Renal cortex interstitium (tissue), 11 donors: ENCODE data around the gene PEBP1. TPM values are rescaled to one million over a fixed set of nuclear protein-coding genes. Genes with fewer than 3 reads are reported as not detected.
"Not testable (repeated sequence)": the region's sequence is repeated elsewhere in the genome, so short reads cannot be mapped to it uniquely, and the experiment has no call there.

Source experiments
- DNase-seq, 11 donors: peaks; one replicate each; pipeline ENCODE4 v3.0.0-alpha.2; 2013; ENCODE audit warnings: low read depth in 9 of 11, low spot score in 4 of 11; ENCODE audit errors: extremely low read depth in 1 of 11
- polyA plus RNA-seq, 3 donors: library from polyadenylated mRNA; unstranded; fragments of 120-200 nt; gene quantifications; one replicate each; pipeline ENCODE4 v1.2.1, GENCODE V29; 2013; ENCODE audit not compliant: insufficient read length in 3 of 3

PEBP1 gene
- polyA plus RNA-seq, 3 donors, result 295 to 316 (median 310) TPM

DNA sequence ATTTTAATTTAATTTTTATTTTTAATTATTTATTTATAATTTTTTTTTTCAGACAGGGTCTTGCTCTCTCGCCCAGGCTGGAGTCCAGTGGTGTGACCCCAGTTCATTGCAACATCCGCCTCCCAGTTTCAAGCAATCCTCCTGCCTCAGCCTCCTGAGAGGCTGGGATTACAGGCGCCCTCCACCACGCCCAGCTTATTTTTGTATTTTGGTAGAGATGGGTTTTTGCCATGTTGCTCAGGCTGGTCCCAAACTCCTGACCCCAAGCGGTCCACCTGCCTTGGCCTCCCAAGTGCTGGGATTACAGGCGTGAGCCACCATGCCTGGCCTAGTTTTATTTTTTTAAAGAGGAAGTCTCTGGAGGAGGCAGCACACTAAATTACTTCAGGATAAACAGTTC lies 13.7 kb upstream of the PEBP1 start:
- DNase-seq, result no peak

DNA sequence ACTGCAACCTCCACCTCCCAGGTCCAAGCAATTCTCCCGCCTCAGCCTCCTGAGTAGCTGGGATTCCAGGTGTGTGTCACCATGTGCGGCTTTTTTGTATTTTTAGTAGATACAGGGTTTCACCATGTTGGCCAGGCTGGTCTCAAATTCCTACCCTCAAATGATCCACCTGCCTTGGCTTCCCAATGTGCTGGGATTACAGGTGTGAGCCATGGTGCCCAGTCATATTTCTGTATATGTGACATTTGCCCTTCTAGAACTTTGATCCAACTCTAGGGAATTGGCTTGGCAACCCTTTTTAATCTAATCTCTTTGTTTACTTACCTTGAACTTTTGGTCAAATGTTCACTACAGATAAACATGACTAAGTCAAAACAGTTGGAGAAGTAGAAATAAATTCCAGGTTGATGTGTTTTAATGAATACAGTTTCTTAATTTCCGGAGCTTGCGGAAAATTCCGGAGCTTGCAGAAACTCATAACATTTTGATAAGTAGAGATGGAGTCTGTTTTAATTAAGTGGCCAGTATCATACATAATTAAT lies 11.5 kb upstream of the PEBP1 start:
- DNase-seq, result no peak

DNA sequence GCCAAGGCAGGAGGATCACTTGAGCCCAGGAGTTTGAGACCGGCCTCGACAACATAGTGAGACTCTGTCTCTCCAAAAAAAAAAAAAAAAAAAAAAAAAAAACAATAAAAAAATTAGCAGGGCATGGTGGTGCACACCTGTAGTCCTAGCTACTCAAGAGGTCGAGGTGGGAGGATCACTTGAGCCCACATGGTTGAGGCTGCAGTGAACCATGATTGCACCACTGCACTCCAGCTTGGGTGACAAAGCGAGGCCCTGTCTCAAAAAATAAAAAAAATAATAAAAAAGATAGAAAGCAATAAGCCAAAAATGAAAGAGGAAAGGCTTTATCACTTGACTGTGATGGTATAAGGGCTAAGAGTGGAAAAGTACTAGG lies 10.2 kb upstream of the PEBP1 start:
- no peak for DNase-seq

DNA sequence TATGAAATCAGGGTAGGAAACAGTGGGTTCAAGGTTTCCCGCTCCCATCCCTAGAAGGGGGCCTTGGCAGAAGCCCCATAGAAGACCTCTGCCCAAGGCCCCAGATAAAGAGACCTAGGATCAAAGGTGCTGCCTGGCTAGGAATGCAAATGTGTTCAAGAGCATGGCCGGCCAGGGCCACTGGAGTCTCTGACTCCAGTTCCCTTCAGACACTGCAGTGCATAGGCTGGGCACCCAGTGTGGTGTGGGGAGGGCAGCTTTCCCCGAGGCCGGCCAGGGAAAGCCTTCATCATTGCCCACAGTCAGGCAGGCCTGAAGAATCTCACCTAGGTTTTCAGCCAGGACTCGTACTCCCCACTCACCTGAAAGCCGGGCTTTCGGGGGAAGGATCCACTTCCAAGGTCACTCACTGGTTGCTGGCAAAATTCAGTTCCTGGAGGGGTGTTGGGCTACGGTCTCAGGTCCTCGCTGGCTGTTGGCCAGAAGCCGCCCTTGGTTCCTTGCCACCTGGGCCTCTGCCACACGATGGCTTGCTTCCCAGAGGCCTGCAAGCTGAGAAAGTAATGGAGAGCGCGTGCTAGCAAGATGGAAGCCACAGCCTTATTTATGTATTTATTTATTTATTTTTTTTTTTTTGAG lies 9.7 kb upstream of the PEBP1 start:
- no peak for DNase-seq

DNA sequence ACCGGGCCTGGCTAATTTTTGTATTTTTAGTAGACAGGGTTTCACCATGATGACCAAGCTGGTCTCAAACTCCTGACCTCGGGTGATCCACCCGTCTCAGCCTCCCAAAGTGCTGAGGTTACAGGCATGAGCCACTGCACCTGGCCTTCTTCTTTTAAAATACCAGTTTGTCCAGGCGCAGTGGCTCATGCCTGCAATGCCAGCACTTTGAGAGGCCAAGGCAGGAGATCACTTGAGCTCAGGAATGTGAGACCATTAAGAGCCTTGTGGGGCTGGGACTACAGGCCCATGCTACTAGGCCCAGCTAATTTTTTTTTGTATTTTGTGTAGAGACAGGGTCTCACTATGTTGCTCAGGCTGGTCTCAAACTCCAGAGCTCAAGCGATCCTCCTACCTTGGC lies 8.1 kb upstream of the PEBP1 start:
- DNase-seq, result no peak

DNA sequence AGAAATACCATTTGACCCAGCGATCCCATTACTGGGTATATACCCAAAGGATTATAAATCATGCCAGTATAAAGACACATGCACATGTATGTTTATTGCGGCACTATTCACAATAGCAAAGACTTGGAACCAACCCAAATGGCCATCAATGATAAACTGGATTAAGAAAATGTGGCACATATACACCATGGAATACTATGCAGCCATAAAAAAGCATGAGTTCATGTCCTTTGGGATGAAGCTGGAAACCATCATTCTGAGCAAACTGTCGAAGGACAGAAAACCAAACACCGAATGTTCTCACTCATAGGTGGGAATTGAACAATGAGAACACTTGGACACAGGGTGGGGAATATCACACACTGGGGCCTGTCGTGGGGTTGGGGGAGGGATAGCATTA lies 6.5 kb upstream of the PEBP1 start:
- DNase-seq, result not testable (repeated sequence)

DNA sequence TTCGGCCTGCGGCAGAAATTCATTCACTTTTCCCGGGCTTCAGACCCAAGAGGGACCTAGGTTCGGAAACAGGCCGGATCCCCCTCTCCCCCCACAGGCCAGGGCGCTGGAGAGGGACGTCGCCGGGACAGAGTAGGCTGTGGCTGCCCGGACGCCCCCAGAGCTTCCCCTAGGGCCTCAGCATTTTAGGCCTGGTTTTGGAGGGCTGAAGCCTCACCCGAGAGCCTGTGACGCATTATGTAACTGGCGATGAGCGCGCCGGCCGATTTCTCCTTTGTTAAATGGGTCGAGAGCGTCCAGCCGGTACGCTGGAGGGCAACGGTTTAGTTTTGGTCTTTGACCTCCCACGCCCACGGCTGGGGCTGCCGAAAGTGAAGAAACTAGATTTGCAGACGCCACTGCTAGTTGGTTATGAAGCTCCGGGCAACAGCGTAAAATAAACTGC lies 657 bp downstream of the PEBP1 start:
- DNase-seq, result peak in 3 of 11 donors; percentile 12 to 28 (median 20)

DNA sequence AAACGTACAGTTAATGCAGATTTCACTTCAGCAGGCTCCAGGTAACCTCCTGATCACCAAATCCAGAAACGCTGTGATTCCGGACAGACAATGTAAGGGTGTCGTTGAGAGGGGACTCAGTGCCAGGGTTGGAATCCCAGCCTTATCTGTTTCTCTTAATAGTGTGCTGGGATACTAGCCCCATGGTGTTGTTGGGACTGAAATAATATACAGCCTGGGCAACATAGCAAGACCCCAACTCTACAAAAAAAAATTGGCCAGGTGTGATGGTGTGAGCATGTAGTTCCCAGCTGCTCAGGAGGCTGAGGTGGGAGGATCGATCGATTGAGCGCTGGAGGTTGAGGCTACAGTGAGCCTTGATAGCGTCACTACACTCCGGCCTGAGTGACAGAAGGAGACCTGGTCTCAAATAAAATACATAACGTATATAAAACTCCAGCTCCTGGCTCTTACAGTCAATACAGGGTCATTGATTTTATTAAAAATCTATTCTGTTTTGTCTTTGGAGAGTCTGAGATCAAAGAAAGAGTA lies 1.3 kb downstream of the PEBP1 start:
- no peak for DNase-seq

GRCh38 chr12:118140825-118141224 lies 4.9 kb downstream of the PEBP1 start:
- DNase-seq, result no peak

DNA sequence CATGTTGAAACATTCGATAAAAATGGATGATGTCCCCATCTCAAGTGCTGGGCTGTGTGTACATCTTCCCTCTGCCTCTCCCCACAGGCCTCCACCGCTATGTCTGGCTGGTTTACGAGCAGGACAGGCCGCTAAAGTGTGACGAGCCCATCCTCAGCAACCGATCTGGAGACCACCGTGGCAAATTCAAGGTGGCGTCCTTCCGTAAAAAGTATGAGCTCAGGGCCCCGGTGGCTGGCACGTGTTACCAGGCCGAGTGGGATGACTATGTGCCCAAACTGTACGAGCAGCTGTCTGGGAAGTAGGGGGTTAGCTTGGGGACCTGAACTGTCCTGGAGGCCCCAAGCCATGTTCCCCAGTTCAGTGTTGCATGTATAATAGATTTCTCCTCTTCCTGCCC lies 8.6 kb downstream of the PEBP1 start:
- DNase-seq, result no peak

DNA sequence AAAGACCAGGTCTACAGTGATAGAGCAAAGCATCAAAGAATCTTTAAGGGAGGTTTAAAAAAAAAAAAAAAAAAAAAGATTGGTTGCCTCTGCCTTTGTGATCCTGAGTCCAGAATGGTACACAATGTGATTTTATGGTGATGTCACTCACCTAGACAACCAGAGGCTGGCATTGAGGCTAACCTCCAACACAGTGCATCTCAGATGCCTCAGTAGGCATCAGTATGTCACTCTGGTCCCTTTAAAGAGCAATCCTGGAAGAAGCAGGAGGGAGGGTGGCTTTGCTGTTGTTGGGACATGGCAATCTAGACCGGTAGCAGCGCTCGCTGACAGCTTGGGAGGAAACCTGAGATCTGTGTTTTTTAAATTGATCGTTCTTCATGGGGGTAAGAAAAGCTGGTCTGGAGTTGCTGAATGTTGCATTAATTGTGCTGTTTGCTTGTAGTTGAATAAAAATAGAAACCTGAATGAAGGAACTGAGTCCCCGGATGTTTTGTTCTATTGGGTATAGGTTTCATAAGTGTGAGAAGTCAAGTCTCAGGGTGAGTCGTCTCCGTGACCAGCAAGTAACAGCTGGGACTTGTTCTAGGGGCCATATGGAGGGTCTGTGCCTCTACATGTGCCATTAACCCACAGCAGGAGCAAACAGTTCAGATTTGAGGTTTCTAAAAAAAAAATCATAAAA lies 9.3 kb downstream of the PEBP1 start:
- DNase-seq, result no peak

DNA sequence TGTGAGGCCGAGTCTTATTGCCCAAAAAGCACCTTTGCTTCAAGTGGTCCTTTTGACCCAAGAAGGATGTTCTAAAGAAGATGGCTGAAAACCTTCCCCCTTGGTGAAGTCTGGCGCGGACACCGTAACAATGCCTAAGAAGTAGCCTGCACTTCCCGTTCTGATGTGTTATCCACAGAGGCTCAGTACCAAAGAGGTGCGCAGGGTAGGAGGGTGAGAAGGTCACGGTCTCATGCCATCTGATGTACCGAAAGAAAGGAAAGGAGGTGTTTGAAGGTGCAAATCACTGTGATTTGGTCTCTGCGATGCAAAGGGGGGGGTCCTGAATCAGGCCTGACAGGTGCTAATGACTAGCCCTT lies 9.9 kb downstream of the PEBP1 start:
- DNase-seq, result no peak

GRCh38 chr12:118148287-118148686 lies 12.4 kb downstream of the PEBP1 start:
- no peak for DNase-seq

GRCh38 chr12:118150625-118151024 lies 14.7 kb downstream of the PEBP1 start:
- no peak for DNase-seq

DNA sequence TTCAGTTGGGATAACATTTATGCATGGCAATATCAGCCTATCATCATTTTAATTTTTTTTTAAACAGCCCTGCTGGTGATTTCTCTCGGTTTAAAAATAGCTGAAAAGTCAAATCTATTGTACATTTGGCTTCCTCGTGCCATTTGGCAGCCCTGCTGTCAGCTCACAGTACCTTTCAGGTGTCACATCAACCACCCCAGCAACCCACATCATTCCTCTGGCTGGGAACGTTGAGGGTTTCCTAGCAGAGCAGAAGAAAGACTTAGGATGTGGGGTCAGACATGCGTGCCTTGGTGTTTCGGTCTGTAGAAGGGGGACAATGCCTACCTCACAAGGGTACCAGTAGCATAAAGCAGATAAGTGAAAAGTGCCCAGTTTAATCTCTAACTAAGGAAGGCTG lies 15.8 kb downstream of the PEBP1 start:
- no peak for DNase-seq

- no peak for DNase-seq
These were observed 24.6 kb downstream of the PEBP1 start for GRCh38 chr12:118160536-118160935.

DNA sequence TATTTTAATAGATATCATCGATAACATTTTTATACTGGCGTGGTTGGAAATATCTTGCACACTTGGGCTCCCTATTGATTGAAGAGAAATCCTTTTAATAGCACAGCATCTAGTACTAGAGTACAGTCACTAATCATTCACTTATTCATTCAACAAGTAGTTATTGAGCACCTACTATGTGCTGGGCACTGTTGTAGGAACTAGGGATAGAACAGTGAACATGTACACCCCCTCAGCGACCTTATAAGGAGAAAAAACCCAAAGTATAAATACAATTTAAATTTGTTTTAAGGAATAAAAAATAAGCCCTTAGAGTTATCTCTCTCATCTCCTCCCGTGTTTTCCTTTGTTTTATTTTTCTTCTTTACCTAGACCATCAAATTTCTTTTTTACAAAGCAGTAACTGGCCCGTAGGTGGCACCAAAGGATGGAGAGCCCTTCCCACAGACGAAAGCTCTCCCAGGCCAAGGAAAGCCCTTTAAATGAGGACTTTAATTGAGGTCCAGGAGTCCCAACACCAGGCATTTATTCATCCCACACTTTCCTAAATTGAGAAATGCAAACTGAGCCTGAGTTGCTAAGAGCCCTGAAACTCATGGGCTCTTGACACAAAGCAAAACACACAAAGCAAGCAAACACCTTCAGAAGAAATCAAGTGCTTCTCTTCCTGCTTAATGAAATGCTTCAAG lies 29.0 kb downstream of the PEBP1 start:
- DNase-seq, result no peak

DNA sequence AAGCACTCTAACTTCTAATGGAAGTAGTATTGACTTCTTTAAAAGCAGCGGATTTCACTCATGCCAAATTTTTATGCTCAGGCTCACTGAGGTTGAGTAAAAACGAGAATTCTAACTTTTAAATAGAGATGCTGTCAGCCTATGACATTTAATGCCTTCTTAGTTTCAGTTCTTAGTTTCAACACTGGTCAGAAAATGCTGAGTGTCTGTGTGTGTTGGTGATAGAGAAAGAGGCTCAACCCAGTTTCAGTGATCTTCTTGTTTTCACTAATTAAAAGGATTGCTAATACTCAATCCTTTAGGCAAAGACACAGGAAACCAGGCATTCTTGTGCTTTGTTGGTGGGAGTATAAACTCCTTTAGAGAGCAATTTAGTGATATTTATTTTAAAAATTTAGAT lies 31.0 kb downstream of the PEBP1 start:
- DNase-seq, result no peak

DNA sequence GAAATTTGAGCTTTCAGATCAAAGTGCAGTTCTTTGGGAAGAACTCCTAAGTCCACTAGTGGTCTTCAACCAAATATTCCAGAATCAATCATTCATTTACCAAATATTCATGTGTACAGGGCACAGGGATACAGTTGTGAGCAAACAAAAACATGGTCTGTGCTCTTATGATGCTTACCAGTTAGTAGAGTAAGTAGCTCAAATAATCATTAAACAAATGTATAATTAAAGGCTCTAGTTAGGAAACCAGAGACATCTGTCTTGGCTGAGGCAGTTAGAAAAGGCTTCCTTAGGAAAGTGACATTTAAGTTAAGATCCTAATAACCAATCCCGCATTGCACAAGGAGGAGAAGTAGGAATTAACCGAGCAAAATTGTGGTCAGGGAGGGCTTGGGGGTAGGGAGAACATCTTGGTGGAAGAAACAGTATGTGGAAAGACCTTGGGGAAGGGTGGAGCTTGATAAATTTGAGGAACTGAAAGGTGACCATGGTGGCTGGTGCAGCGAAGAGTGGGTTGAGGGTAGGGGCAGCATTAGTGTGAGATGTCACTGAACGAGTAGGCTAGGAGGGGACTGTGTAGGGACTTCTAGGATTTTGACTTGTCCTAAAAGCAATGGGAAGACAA lies 40.0 kb downstream of the PEBP1 start:
- DNase-seq, result no peak

DNA sequence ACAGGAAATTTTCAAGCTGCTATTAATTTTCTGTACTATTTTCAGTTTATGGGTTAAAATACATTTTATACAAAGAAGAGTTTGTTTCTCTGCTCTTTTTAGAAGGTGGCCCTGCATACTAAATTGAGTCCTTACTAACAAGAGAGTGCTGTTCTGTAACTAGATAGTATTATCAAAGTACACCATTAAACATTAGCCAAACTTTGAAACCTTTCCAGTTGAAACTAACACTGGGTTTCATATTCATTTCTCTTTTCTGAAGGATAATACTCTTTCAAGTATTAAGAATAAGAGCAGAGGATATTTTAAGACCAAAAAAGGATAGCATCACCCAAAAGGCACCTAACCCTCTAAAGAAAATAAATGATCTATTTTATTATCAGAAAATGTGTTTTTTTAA lies 47.2 kb downstream of the PEBP1 start:
- DNase-seq, result no peak
